GM23248 (cell line): ENCODE measurements around the gene APP. TPM values are rescaled to one million over a fixed set of nuclear protein-coding genes. Genes with fewer than 3 reads are reported as not detected.

Experiments
- DNase-seq: peaks from one replicate; pipeline ENCODE4 v3.0.0-alpha.2; 2015
- H2AFZ ChIP-seq: fragments of 200-600 bp; sonication (generic); 2 replicates; pipeline ENCODE4 v1.6.1; 2016; ENCODE audit warnings: antibody characterized with exemption
- H3F3A ChIP-seq: fragments of 200-600 bp; sonication (generic); 2 replicates; pipeline ENCODE4 v1.6.1; 2016; ENCODE audit warnings: mild to moderate bottlenecking, antibody characterized with exemption, mixed run types; ENCODE audit not compliant: insufficient read depth
- H3K27ac ChIP-seq: fragments of 200-600 bp; sonication (generic); 2 replicates; pipeline ENCODE4 v1.5.1; 2016; ENCODE audit warnings: mild to moderate bottlenecking
- H3K27me3 ChIP-seq: fragments of 200-600 bp; sonication (generic); replicated peaks from 2 replicates; pipeline ENCODE4 v1.6.1; 2016; ENCODE audit warnings: mild to moderate bottlenecking; ENCODE audit not compliant: insufficient read depth
- H3K36me3 ChIP-seq: fragments of 200-600 bp; sonication (generic); 2 replicates; pipeline ENCODE4 v1.6.1; 2016; ENCODE audit warnings: low read depth, mild to moderate bottlenecking
- H3K4me1 ChIP-seq: fragments of 200-600 bp; sonication (generic); 2 replicates; pipeline ENCODE4 v1.6.1; 2016; ENCODE audit warnings: mild to moderate bottlenecking; ENCODE audit not compliant: insufficient read depth
- H3K4me2 ChIP-seq: fragments of 200-600 bp; sonication (generic); one replicate; pipeline ENCODE4 v1.6.1; 2016; ENCODE audit warnings: mild to moderate bottlenecking; ENCODE audit not compliant: unreplicated experiment
- H3K4me3 ChIP-seq: fragments of 200-600 bp; sonication (generic); 2 replicates; pipeline ENCODE4 v1.5.1; 2016; ENCODE audit warnings: mild to moderate bottlenecking
- H3K79me2 ChIP-seq: fragments of 200-600 bp; sonication (generic); 2 replicates; pipeline ENCODE4 v1.6.1; 2016; ENCODE audit warnings: mild to moderate bottlenecking; ENCODE audit not compliant: insufficient read depth
- H3K9ac ChIP-seq: fragments of 200-600 bp; sonication (generic); 2 replicates; pipeline ENCODE4 v1.6.1; 2016; ENCODE audit warnings: mild to moderate bottlenecking
- H3K9me2 ChIP-seq: fragments of 200-600 bp; sonication (generic); 2 replicates; pipeline ENCODE4 v1.6.1; 2016; ENCODE audit warnings: mixed run types, mild to moderate bottlenecking, moderate library complexity; ENCODE audit not compliant: insufficient read depth
- H3K9me3 ChIP-seq: fragments of 200-600 bp; sonication (generic); one replicate; pipeline ENCODE4 v1.6.1; 2017; ENCODE audit warnings: low read depth
- H4K20me1 ChIP-seq: fragments of 200-600 bp; sonication (generic); 2 replicates; pipeline ENCODE4 v1.6.0; 2016; ENCODE audit not compliant: insufficient read depth
- EZH2 ChIP-seq: fragments of 200-600 bp; sonication (generic); IDR thresholded peaks from 2 replicates; pipeline ENCODE4 v1.6.1; 2018; ENCODE audit warnings: antibody characterized with exemption, mild to moderate bottlenecking; ENCODE audit not compliant: insufficient read depth, poor library complexity, severe bottlenecking
- EZH2phosphoT487 ChIP-seq: fragments of 200-600 bp; sonication (generic); IDR thresholded peaks from 2 replicates; pipeline ENCODE4 v1.6.1; 2018; ENCODE audit warnings: antibody characterized with exemption, moderate library complexity, mild to moderate bottlenecking, low read depth; ENCODE audit not compliant: insufficient read depth
- WGBS, 2 experiments: methylation state at CpG; one replicate each; pipeline ENCODE4 v1.1.6; 2015 to 2017; ENCODE audit warnings: low lambda C conversion rate in 2 of 2, low coverage in 1 of 2; ENCODE audit errors: missing lambda C conversion rate in 2 of 2; 5-methylcytosine and 5-hydroxymethylcytosine counted together
- in situ Hi-C: fragments of 300-500 bp; cut with MboI; formaldehyde crosslinking; loops from 2 replicates; pipeline ENCODE4 v1.15.0; 2020
- polyA plus RNA-seq: library from polyadenylated mRNA; unstranded; fragments of >200 nt; fragmentation: Nextera tagmentation; extraction: Ambion mirVana; gene quantifications from 2 replicates; pipeline ENCODE4 v1.2.1, GENCODE V29; 2016
- small RNA-seq: library from RNA; depleted of rRNA; stranded (forward); fragments of <200 nt; gene quantifications from one replicate; pipeline ENCODE3, GENCODE V24; 2014; ENCODE audit warnings: low read depth, low replicate concordance
- total RNA-seq: library from RNA; depleted of rRNA; stranded (reverse); fragments of >200 nt; shearing (Covaris generic); gene quantifications from 2 replicates; pipeline ENCODE4 v1.2.3, GENCODE V29; 2014

APP gene
- total and polyA plus RNA-seq, 2 experiments from 2014 or later = 35.0 to 292 TPM

DNA sequence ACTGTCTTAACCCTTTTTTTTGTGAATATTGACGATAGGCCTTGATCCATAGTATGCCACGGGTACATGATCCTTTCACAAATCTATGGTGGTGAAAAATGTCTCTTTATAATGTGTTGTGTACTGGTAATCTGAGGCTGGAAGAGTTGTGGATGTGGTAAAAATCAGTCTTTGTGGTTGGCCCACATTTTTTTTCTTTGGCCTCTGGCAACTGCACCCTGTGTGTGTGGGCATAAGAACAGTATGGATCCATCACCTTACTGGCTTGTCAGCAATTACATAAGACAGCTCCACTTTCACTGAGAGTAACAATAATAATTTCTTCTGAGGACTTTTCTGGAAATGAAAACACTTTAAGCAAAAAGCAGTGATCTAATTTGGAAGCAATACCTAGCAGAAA lies 334.2 kb downstream of the APP start:
- H3K4me3 ChIP-seq = no peak overlapping the region
- H3K9me2 ChIP-seq = no peaks in the 10 kb centered on the region
- H3K4me1 ChIP-seq = no peaks in the 10 kb centered on the region
- H3K36me3 ChIP-seq = no peaks in the 10 kb centered on the region
- H3K9me3 ChIP-seq = no peaks in the 10 kb centered on the region
- no peak for DNase-seq
- TF ChIP-seq EZH2 = no peak
- no peak for TF ChIP-seq EZH2phosphoT487
- no peak overlapping the region for H3K9ac ChIP-seq
- peaks cover 6% of the 10 kb centered on the region for H3K27me3 ChIP-seq
- H4K20me1 ChIP-seq = no peaks in the 10 kb centered on the region
- no peaks in the 10 kb centered on the region for H3F3A ChIP-seq
- H3K27ac ChIP-seq = no peak overlapping the region
- WGBS, 2 experiments = 68 to 76% methylated on average over 2 of the region's 2 CpGs
- no peak overlapping the region for H2AFZ ChIP-seq
- no peaks in the 10 kb centered on the region for H3K79me2 ChIP-seq
- in situ Hi-C loops = no loop called here
- H3K4me2 ChIP-seq = no peak overlapping the region

DNA sequence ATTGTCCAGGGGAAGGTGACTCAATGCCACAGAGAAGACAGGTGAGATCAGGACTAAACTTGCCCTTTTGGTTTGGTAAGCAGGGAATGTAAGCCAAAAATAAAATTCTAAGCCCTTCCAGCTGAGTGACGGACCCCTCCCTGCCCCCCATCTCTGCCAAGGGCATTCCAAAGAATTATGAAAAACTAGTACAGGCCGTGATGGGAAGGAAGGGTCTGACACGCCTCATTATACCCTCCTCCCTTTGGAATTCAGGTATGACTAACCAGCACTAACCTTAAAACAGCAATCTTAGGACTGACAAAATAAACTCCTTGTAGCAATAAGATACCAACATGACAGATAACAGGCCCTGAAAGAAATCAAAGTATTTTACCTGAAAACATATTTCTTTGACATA lies 336.2 kb downstream of the APP start:
- no peak overlapping the region for H3K9ac ChIP-seq

DNA sequence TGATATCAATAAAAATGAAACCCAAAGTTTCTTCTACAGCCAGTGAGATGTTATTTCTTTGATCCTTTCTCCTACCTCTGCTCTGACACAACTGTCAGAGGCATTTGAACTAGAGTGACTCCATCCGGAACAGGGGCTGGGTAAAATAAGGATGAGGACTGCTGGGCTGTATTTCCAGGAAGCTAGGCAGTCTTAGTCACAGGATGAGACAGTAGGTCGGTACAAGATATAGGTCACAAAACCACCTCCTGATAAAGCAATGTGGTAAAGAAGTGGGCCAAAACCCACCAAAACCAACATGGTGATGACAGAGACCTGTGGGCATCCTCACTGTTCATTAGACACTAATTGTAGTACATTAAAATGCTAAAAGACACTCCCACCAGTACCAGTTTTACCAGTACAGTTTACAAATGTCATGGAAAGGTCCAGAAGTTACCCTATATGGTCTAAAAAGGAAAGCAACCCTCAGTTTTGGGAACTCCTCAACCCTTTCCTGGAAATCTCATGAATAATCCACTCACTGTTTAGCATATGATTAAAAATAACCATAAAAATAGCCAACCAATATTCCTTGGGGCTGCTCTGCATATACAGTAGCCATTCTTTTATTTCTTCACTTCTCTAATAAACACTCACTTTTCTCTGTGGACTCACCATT lies 339.1 kb downstream of the APP start:
- in situ Hi-C loops = no loop called here
- no peaks in the 10 kb centered on the region for H3K9me2 ChIP-seq
- H3K4me3 ChIP-seq = no peak overlapping the region
- no peaks in the 10 kb centered on the region for H3F3A ChIP-seq
- no peaks in the 10 kb centered on the region for H3K79me2 ChIP-seq
- H3K9me3 ChIP-seq = no peaks in the 10 kb centered on the region
- no peak overlapping the region for H3K9ac ChIP-seq
- TF ChIP-seq EZH2phosphoT487 (no peak), EZH2 (no peak)
- H3K27ac ChIP-seq = no peak overlapping the region
- H3K36me3 ChIP-seq = no peaks in the 10 kb centered on the region
- no peak overlapping the region for H2AFZ ChIP-seq
- H4K20me1 ChIP-seq = no peaks in the 10 kb centered on the region
- no peaks in the 10 kb centered on the region for H3K4me1 ChIP-seq
- no peak overlapping the region for H3K4me2 ChIP-seq
- WGBS, 2 experiments = 54 to 72% methylated on average over 2 of the region's 2 CpGs
- no peak for DNase-seq
- 0 out of 2 replicates have a peak, but pooled peaks cover 4% of the 10 kb centered on the region for H3K27me3 ChIP-seq

More for the DNA sequence above, 336.2 kb downstream of the APP start:
- Histone ChIP-seq H3K79me2 (no peaks in the 10 kb centered on the region), H3K4me3 (no peak overlapping the region), H3K36me3 (no peaks in the 10 kb centered on the region), H3K27ac (no peak overlapping the region), H3K27me3 (no peaks in the 10 kb centered on the region), H3K4me2 (no peak overlapping the region), H4K20me1 (no peaks in the 10 kb centered on the region), H3K9me2 (no peaks in the 10 kb centered on the region), H3K4me1 (no peaks in the 10 kb centered on the region), H3F3A (no peaks in the 10 kb centered on the region), H2AFZ (no peak overlapping the region), H3K9me3 (no peaks in the 10 kb centered on the region)
- DNase-seq = no peak
- WGBS, 2 experiments = 41 to 48% methylated on average over 3 of the region's 3 CpGs
- TF ChIP-seq EZH2 (no peak), EZH2phosphoT487 (no peak)
- in situ Hi-C loops = no loop called here

Small RNA genes within 50 kb of the gene (small RNA-seq; reads per million reads assigned to genes)
- gene RNU6-123P = not detected
- not detected for gene RNU6-926P
